ENCODE data around the gene CHRNE.
A peak's percentile ranks its signal among the peaks of the same experiment; 100 is the strongest.
"Not testable (repeated sequence)": the region's sequence is repeated elsewhere in the genome, so short reads cannot be mapped to it uniquely, and the experiment has no call there.

Gene CHRNE

DNA sequence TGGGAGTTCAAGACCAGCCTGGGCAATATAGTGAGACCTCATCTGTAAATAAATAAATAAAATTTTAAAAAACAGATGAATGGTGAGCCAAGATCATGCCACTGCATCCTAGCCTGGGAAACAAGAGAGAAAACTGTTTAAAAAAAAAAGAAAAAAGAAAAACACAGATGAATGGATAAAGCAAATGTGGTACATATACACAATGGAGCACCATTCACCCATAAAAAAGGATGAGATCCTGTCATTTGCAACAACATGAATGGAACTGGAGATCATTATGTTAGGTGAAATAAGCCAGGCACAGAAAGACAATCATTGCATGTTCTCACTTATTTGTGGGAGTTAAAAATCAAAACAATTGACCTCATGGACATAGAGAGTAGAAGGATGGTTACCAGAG lies 3.7 kb upstream of the CHRNE start:
- not testable (repeated sequence) for DNase-seq (ENCODE audit: low read depth)

DNA sequence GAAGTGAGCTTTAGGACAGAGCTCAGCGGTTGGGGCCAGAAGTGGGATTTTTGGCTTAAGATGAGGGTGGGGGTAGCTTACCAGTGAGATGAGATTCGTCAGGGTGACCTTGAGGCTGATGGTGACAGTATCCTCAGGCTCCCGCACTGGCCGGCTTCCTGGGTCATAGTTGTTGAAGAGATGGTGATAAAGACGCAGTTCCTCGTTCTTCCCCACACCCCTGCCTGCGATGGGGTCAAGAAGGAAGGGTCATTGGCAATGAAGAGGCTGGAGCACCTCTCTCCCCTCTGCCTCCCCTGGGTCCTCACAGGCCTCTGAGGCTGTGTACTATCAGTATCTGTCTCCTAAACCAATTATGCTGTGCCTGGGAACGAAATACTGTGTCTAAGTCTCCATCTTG lies 358 bp downstream of the CHRNE start:
- no peak for DNase-seq (ENCODE audit: low read depth)

DNA sequence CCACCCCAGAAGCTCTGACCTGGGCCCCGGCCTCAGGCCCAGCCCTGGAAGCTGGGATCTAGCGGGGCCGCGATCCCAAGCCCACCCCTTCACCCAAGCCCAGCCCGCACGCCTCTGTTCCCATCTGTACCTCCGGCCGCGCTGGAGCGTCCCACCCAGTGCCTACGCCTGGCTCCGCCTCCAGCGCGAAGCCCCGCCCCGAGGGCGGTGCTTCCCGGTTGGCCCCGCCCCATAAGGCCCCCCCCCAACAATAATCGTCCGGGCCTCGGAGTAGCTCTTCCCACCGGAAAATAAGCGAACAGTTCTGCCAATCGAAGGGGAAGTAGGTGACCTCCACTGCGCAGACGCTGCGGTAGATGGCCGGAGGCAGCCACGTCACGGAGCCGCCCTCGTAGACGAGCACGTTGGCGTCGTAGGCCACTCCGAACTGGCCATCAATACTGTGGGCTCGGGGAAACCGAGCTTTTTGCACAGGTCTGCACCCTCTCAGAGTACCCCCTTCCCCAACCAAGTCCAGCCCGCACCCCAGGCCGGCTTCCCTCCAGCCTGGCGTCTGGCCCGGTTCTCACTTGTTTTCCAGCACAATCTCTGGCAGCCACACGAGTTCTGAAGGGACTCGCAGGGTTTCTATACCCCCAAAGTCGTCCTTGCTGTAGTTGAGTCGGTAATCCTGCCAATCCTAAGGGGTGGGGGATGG lies 1.1 kb downstream of the CHRNE start:
- DNase-seq (ENCODE audit: low read depth), result no peak

DNA sequence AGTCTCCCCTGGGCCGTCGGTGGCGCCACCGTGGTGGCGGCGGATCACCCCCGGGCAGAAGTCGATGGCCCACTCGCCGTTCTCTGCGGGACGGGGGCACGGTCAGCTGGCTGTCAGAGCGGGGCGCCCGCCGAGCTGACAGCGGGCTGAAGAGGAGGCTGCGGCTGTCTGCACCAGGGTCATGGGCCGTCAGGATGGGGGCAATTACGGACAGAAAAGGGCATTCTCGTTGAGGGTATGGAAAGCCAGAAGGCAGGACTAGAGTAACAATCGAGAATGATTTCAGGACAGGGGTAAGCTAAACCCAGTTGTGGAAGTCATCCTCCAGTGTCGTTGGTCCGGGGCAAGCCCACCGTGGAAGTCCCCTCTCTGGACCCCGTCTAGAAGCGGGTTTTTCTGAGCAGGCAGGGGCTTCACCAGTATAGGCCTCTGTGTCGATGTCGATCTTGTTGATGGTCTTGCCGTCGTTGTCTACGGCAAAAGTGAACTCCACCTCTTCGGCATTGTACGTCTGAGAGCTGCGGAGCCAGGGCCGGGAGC lies 1.7 kb downstream of the CHRNE start:
- no peak for DNase-seq (ENCODE audit: low read depth)

DNA sequence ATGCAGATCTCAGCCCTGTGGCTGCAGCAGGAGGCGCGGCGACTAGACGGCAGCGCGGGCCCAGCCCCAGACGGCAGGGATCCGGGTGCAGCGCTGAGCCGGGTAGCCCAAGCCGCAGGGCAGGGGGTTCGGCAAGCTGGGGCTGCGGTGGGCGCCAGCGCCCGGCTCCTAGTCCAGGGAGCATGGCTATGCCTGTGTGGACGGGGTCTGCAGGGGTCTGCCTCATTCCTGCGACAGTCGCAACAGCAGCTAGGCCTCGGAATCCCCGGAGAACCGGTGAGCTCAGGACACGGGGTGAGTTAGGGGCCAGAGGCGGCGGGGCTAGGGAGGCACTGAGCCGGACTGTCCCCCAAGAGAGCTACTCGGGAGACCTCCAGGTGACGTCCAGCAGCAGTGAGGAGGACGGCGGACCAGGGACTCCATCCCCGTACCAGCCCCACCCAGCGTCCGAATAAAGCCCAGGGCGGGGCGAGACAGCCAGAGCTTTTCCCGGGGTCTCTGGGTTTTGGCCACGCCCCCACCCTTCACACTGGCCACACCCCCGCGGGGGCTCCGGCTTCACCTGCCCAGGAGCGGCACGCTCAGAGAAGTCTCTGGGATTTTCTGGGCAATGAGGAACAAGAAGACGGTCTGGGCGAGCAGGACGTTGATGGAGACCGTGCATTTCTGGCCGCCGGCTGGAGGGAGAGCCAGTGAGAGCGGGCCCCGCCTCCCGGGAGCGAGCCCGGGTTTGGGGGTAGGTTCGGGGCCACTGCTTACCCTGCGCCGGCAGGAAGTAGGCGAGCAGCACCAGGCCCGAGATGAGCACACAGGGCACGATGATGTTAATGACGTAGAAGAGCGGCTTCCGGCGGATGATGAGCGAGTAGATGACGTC lies 2.4 kb downstream of the CHRNE start:
- no peak for DNase-seq (ENCODE audit: low read depth)

DNA sequence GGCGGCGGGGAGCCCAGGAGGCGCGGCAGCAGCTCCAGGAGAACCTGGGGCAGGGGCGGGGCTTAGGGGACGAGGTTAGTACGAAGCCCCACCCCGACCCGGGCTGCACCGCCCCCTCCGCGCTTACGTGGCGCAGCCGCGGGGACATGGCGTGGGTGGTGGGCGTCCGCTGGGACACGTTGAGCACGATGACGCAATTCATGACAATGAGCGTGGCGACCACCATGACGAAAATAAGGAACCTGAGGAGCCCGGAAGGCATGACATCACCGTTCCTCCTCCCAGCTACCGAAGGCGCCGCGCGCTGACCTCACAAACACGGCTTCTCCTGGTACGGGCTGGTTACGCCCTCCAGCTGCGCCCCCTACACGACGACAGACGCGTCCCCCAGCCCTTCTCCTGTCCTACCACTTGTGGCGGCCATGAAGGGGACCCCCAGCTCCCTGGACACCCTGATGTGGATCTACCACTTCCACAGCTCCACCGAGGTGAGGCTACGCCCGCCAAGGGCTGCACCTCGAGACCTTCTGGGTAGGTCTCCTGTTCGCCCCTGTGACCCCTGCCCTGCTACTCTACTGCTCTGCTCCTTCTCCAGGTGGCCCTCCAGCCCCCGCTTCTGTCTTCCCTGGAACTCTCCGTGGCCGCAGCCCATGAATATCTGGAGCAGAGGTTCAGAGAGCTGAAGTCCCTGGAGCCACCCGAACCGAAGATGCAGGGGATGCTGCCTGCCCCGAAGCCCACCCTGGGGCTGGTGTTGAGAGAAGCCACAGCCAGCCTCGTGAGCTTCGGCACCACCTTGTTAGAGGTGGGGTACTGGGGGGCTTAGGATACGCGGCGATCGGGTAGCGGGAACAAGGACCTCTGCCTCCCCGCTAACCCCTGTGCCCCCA lies 3.3 kb downstream of the CHRNE start, which contains the start of gene C17orf107:
C17orf107 (plus strand) TSS at position 196 of the 890 bp plus-strand sequence; CDS start at position 423, 227 bp downstream.
- peak; percentile 80 for DNase-seq (ENCODE audit: low read depth)

DNA sequence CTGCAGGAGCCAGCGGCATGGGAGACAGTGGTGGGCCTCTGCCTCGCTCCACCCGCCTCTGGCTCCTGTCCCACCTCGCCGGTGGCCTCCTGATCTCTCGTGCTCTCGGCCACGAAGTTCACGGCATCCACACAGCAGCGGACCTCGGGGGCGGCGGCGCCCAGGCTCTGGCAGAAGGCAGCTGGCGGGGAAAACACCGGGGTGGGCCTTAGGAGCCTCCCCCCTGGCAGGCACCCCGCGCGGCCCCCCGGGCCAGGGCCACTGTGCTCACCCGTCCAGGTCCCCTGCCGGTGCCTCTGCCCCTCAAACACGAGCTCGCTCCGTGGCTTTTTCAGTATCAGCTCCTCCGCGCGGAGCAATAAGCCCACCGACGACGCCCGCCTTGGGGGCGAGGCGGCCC lies 4.0 kb downstream of the CHRNE start:
- DNase-seq (ENCODE audit: low read depth), result no peak

DNA sequence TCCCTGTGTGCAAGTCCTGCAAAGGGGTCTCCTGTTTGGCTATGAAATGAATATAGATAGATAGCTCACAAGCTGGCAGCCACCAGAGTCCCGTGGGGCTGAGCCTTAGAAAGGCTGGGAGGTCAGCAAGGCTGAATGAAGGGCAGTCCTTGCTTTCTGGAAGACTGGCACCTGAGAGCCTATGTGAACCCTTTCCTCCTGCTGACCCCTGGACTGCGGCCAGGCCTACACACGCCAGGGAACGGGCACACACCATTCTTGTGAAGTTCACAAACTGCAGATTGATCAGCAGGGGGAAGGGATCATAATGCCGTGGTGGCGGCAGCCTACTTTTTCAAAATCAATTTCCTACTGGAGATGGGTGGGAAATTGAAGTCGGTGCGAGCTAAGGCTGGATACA lies 4.5 kb downstream of the CHRNE start:
- DNase-seq (ENCODE audit: low read depth), result no peak

DNA sequence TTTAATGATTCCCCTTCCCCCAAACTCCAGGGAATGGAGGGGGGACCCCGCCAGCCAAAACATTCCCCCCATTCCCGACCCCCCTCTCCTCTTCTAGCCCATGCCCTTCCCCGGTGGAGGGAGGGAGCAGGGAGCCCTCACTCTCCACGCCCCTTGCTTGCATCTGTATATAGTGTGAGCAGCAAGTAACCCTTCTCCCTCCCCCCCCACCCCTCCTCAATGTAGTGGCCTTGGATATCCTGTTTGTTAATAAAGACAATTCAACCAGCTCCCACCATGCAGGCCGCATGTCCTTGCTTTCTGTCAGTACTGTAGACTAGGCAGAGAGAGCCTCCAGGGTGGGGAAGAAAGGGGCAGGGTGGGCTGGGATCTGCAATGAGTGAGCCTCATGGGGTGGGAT lies 5.1 kb downstream of the CHRNE start:
- no peak for DNase-seq (ENCODE audit: low read depth)

DNA sequence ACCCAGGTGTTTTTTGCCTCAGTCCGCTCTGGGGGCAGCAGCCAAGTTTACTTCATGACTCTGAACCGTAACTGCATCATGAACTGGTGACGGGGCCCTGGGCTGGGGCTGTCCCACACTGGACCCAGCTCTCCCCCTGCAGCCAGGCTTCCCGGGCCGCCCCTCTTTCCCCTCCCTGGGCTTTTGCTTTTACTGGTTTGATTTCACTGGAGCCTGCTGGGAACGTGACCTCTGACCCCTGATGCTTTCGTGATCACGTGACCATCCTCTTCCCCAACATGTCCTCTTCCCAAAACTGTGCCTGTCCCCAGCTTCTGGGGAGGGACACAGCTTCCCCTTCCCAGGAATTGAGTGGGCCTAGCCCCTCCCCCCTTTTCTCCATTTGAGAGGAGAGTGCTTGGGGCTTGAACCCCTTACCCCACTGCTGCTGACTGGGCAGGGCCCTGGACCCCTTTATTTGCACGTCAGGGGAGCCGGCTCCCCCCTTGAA lies 5.7 kb downstream of the CHRNE start:
- DNase-seq (ENCODE audit: low read depth), result no peak

DNA sequence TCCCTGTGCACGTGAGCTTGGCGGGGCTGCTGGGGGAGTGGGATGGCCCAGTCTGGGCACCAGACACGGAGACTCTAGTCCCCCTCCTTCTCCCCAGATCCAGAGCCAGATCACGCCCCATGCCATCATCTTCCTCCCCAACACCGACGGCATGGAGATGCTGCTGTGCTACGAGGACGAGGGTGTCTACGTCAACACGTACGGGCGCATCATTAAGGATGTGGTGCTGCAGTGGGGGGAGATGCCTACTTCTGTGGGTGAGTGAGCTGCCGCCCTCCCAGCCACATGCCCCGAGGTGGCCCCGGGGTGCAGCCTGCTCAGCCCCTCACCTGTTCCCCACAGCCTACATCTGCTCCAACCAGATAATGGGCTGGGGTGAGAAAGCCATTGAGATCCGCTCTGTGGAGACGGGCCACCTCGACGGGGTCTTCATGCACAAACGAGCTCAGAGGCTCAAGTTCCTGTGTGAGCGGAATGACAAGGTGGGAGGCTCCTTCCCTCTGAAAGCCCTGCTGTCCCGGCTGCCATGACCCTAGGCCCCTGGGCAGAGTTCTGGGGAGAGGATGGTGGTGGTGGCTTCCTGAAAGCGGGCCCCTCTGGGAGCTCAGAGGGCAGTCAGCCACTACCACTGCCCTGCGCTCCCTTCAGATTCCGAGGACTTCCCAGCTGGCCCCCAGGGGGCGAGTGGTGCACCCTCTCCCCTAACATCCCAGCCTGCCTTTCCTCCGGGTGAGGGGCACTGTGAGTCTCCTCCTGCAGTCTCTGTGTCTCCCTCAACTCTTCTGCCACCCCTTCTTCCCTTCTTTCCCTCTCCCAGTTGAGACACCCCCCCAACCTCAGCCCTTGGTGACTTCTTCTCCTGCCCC lies 6.3 kb downstream of the CHRNE start:
- DNase-seq (ENCODE audit: low read depth), result no peak

DNA sequence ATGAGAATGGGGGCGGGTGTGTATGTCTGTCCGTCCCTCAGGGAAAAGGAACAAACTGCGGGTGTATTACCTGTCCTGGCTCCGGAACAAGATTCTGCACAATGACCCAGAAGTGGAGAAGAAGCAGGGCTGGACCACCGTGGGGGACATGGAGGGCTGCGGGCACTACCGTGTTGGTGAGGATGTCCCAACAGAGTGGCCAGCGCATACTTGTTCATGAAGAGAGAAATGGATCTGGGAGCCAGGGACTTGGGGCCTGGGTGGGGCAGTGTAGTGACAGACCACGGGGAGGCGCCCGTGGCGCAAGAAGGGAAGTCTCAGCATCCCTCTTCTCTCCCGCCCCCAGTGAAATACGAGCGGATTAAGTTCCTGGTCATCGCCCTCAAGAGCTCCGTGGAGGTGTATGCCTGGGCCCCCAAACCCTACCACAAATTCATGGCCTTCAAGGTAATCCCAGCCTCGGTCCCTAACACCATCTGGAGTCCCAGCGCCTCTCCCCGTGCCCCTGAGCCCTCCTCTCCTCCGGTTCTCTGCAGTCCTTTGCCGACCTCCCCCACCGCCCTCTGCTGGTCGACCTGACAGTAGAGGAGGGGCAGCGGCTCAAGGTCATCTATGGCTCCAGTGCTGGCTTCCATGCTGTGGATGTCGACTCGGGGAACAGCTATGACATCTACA lies 7.1 kb downstream of the CHRNE start:
- no peak for DNase-seq (ENCODE audit: low read depth)

DNA sequence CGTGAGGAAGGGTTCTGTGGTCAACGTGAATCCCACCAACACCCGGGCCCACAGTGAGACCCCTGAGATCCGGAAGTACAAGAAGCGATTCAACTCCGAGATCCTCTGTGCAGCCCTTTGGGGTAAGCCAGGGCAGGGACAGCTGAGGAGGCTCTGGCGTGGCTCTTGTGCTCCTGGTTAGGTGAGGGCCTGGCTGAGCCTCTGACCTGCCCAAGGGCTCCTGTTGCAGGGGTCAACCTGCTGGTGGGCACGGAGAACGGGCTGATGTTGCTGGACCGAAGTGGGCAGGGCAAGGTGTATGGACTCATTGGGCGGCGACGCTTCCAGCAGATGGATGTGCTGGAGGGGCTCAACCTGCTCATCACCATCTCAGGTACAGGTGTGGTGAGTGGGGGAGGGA lies 7.8 kb downstream of the CHRNE start:
- no peak for DNase-seq (ENCODE audit: low read depth)

DNA sequence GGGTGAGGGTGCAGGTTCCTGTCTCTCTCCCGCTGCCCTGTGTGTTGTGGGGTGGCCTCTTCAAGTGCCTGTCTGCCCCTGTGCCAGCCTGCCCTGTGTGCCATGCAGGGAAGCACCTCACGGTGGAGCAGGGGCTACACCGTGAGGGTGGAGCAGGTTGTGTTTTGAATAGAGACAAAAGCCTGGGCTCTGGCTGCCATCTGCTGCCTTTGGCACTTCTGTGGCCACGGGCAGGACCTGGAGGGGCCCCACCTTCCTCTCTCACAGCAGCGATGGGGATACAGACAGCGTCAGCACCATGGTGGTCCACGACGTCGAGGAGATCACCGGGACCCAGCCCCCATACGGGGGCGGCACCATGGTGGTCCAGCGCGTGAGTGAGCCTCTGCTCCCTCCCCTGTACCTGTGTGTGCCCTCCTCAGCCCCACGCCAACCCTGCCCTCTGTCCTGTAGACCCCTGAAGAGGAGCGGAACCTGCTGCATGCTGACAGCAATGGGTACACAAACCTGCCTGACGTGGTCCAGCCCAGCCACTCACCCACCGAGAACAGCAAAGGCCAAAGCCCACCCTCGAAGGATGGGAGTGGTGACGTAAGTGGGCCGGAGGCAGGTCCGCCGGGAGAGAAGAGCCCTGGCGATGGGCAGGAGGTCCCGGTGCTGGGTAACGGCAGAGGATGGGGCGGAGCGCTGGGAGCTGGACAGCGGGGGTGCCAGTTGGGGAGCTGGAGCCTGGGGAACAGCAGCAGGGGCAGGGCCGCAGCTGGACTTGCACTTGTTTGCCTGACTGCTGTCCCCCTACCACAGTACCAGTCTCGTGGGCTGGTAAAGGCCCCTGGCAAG lies 9.0 kb downstream of the CHRNE start:
- no peak for DNase-seq (ENCODE audit: low read depth)

DNA sequence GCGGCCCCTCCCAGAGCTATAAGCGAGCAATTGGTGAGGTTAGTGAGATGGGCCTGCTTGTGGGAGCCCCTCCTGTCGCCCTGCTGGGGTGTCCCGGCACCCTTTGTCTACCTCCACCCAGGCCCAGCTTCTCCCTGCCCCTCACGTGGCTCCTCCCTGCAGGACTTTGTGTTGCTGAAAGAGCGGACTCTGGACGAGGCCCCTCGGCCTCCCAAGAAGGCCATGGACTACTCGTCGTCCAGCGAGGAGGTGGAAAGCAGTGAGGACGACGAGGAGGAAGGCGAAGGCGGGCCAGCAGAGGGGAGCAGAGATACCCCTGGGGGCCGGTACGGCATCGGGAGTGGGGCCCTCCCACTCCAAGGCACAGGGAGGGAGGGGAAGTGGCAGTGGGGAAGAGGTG lies 9.6 kb downstream of the CHRNE start:
- DNase-seq (ENCODE audit: low read depth), result no peak

DNA sequence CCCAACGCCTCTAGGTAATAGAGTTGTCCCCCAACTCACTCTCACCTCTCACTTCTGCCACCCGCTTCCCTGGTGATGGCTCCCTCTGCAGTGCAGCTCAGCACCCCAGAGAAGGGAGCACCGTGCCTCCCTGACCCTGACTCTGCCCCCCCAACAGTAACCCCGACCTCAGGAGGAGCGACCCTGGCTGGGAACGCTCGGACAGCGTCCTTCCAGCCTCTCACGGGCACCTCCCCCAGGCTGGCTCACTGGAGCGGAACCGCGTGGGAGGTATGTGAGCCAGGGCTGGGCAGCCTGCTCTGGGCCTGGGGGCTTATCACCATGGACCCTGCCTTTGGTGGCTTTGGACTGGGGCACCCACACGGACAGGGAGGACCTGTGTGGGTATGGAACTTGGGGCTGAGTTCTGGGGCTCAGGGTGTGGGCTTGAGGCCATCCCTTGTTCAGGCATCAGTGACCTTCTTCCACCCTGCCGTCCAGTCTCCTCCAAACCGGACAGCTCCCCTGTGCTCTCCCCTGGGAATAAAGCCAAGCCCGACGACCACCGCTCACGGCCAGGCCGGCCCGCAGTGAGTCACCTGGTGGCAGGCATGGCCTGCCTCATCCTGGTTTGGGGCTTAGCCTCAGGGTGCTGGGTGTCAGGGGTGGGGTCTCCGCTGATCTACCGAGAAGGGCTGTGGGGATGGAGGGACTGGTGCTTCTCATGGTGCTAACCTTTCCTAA lies 10.2 kb downstream of the CHRNE start:
- DNase-seq (ENCODE audit: low read depth), result no peak

DNA sequence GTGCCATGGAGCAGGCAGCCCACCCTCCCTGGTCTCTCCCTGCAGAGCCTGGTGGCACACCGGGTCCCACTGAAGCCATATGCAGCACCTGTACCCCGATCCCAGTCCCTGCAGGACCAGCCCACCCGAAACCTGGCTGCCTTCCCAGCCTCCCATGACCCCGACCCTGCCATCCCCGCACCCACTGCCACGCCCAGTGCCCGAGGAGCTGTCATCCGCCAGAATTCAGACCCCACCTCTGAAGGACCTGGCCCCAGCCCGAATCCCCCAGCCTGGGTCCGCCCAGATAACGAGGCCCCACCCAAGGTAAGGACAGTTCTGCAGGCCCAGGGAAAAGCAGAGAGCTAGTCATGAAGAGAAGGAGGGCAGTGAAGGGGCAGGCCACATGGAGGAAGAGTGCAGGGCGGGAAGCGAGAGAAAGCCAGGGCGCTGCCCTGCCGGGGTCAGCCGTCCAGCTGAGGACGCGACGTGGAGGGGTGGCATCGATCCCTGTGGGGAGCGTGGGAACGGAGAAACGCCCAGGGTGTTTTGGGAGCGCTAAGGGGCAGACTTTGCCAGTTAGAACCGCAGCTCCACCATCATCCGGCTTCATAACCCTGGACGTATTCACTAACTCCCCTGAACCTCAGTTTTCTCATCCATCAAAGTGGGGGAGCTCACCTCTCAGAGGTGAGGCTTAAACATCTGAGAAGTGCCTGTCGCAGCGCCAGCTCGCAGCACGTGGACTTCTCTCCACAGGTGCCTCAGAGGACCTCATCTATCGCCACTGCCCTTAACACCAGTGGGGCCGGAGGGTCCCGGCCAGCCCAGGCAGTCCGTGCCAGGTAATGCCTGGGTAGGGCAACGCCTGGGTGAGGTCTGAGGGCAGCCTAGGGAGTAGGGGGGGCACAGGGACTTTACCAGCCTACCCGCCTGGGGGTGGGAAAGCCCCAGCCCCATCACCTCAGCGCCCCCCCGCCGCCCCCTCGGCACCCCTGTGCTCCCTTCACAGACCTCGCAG lies 11.2 kb downstream of the CHRNE start:
- no peak for DNase-seq (ENCODE audit: low read depth)

DNA sequence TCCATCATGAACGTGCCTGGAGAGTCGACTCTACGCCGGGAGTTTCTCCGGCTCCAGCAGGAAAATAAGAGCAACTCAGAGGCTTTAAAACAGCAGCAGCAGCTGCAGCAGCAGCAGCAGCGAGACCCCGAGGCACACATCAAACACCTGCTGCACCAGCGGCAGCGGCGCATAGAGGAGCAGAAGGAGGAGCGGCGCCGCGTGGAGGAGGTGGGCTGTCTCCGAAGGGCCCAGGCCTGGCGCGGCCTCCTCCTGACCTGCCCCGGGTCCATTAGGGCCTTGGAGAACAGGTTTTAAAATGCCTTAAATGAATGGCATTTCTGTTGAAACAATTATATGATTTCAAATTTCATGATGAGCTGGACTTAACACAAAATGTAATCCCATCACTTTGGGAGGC lies 15.3 kb downstream of the CHRNE start:
- DNase-seq (ENCODE audit: low read depth), result no peak
